ENCODE measurements around the gene USP12. TPM values are rescaled to one million over a fixed set of nuclear protein-coding genes. Genes with fewer than 3 reads are reported as not detected.

USP12 gene
- polyA plus RNA-seq, 4 donors = 27.6 to 40.2 (median 33.6) TPM

Other genes starting within 250 kb of the USP12 start
- gene RPL21, start 79.7 kb upstream of the USP12 start, polyA plus RNA-seq (ENCODE audit: insufficient read length in 4 of 4) = 1,000 to 10,000 TPM in 1 of 4 donors, 100 to 1,000 TPM in 3; 650 to 1,049 (median 770) TPM
- gene RASL11A, start 99.0 kb upstream of the USP12 start, polyA plus RNA-seq (ENCODE audit: insufficient read length in 4 of 4) = 10 to 100 TPM in 3 of 4 donors, 1 to 10 TPM in 1; 8.2 to 35.6 (median 29.5) TPM